ENCODE data around the gene CDH13.

- TF ChIP-seq CREB1 (CRISPR knock-in tag; IDR thresholded peaks at IDR 0.05; ENCODE audit: low read depth) (no peak), POLR2AphosphoS5 (IDR thresholded peaks at IDR 0.05; ENCODE audit: low read depth) (no peak), EZH2 (IDR thresholded peaks at IDR 0.05; ENCODE audit: low read depth, unreplicated experiment) (no peak)
Measured at GRCh38 chr16:83040174-83040573, 413.4 kb downstream of the CDH13 start.

Measured in GM23338 (cell line).